Lower leg skin (tissue), 4 donors: ENCODE measurements around the gene PKD1. TPM values are rescaled to one million over a fixed set of nuclear protein-coding genes. Genes with fewer than 3 reads are reported as not detected.

ENCODE experiments used
- DNase-seq, 2 donors: peaks; one replicate each; pipeline ENCODE4 v3.0.0-alpha.2; 2019; ENCODE audit warnings: low spot score in 2 of 2
- H3K4me3 ChIP-seq: fragments of 200-600 bp; sonication (generic); 2 replicates; pipeline ENCODE4 v1.5.1; 2017; ENCODE audit warnings: mild to moderate bottlenecking, low read depth; ENCODE audit not compliant: poor library complexity, severe bottlenecking
- POLR2A ChIP-seq, 2 donors: fragments of 450-650 bp; IDR thresholded peaks; one replicate each; pipeline ENCODE4 v1.6.1; 2016 to 2017; ENCODE audit warnings: antibody characterized with exemption in 2 of 2, mild to moderate bottlenecking in 1 of 2, moderate library complexity in 1 of 2
- WGBS, 2 donors: methylation state at CpG; one replicate each; pipeline ENCODE4 v1.1.5; 2018; 5-methylcytosine and 5-hydroxymethylcytosine counted together
- intact Hi-C: fragments of 100-400 bp; cut with DNase I; formaldehyde crosslinking; loops from one replicate; pipeline ENCODE4 v1.15.0; 2023; ENCODE audit warnings: low total_unique reads
- total RNA-seq, 4 donors: library from RNA; depleted of rRNA; stranded (reverse); fragments of >200 nt; gene quantifications; one replicate each; pipeline ENCODE4 v1.1.0, GENCODE V29; 2016
- TF ChIP-seq, protein P1 (sequence below), 3 donors: fragments of 450-650 bp; IDR thresholded peaks; one replicate each; pipeline ENCODE4 v1.5.1; 2016; ENCODE audit warnings: antibody characterized with exemption in 3 of 3, mild to moderate bottlenecking in 3 of 3, moderate library complexity in 2 of 3

The PKD1 gene
- total RNA-seq, 4 donors from 2014 or later = 125 to 266 (median 192) TPM

DNA sequence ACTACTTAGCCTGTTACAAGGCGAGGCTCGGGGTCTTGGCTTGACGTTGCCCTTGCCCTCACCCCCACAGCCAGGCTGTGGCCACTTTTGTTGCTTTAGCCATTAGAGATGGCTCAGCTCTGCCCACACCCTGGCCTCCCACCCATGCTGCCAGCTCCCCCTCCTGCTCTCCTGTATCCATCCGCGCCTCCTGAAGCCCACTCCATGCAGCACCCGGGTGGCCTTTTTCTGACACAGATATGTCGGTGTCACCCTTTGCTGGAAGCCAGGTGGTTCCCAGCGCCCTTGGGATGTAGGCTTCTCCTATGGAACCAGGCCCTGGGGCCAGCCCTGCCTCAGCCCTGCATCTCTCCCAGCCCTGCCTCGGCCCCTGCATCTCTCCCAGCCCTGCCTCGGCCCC is 78.3 kb downstream of the PKD1 start:
- 93 to 95% methylated on average over 10 of the region's 10 CpGs for WGBS, 2 donors
- no peak overlapping the region for H3K4me3 ChIP-seq
- intact Hi-C loops = no loop called here
- DNase-seq = no peak
- no peak for TF ChIP-seq POLR2A (IDR thresholded peaks at IDR 0.05)
- TF ChIP-seq, protein P1, sequence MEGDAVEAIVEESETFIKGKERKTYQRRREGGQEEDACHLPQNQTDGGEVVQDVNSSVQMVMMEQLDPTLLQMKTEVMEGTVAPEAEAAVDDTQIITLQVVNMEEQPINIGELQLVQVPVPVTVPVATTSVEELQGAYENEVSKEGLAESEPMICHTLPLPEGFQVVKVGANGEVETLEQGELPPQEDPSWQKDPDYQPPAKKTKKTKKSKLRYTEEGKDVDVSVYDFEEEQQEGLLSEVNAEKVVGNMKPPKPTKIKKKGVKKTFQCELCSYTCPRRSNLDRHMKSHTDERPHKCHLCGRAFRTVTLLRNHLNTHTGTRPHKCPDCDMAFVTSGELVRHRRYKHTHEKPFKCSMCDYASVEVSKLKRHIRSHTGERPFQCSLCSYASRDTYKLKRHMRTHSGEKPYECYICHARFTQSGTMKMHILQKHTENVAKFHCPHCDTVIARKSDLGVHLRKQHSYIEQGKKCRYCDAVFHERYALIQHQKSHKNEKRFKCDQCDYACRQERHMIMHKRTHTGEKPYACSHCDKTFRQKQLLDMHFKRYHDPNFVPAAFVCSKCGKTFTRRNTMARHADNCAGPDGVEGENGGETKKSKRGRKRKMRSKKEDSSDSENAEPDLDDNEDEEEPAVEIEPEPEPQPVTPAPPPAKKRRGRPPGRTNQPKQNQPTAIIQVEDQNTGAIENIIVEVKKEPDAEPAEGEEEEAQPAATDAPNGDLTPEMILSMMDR (IDR thresholded peaks at IDR 0.05) = no peak

DNA sequence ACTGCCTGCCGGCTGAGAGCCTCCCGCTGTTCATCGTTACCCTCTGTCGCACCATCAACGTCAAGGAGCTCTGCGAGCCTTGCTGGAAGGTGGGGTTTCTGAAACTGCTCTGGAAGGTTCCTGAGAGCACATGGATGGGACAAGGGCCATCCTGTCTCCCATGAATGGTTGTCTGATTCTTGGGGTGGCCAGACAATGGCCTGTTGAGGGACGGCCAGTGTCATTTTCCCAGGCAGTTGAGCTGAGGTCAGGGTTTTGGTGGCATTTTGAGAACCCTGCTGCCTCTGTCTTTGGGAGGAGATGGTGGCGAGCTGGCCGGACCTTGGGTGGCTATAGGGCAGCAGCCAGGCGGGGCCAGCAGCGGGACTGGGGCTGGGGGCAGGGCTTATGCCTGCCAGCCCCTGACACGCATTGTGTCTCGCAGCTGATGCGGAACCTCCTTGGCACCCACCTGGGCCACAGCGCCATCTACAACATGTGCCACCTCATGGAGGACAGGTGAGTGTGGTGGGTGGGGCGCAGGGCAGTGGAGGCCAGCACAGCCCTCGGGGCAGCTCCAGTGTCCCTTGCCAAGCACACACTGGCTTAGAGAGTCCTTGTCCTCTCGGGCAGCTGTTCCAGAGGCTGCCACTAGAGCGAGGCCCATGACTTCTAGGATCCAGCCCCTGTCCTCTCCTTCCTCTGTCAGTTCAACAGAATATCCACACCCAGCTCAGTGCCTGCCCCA is 78.9 kb downstream of the PKD1 start:
- DNase-seq = no peak
- intact Hi-C loops = no loop called here
- WGBS, 2 donors = 89 to 91% methylated on average over 18 to 19 of the region's 19 CpGs
- TF ChIP-seq, protein P1 (IDR thresholded peaks at IDR 0.05) = no peak
- TF ChIP-seq POLR2A (IDR thresholded peaks at IDR 0.05) = no peak
- H3K4me3 ChIP-seq = no peak overlapping the region

DNA sequence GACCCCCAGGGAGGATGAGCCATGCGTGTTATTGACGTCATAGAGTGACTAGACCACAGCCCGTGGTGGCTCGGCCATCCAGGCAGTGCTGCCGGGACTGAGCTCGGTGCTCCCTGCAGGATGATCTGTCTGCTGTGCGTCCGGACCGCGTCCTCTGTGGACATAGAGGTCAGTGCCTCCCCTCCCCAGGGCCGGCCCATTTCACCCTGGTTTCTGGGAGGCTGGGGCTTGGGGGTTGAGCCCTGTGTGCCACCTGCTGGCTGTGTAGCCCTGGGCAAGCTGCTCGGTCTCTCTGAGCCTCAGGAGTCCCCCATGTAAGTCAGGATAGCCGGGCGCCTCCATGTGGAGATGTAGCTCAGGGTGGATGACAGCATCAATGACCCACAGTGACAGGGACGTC is 79.6 kb downstream of the PKD1 start:
- no peak overlapping the region for H3K4me3 ChIP-seq
- 78 to 79% methylated on average over 14 to 15 of the region's 15 CpGs for WGBS, 2 donors
- intact Hi-C loops = no loop called here
- no peak for DNase-seq
- TF ChIP-seq, protein P1 (IDR thresholded peaks at IDR 0.05) = no peak
- TF ChIP-seq POLR2A (IDR thresholded peaks at IDR 0.05) = no peak

DNA sequence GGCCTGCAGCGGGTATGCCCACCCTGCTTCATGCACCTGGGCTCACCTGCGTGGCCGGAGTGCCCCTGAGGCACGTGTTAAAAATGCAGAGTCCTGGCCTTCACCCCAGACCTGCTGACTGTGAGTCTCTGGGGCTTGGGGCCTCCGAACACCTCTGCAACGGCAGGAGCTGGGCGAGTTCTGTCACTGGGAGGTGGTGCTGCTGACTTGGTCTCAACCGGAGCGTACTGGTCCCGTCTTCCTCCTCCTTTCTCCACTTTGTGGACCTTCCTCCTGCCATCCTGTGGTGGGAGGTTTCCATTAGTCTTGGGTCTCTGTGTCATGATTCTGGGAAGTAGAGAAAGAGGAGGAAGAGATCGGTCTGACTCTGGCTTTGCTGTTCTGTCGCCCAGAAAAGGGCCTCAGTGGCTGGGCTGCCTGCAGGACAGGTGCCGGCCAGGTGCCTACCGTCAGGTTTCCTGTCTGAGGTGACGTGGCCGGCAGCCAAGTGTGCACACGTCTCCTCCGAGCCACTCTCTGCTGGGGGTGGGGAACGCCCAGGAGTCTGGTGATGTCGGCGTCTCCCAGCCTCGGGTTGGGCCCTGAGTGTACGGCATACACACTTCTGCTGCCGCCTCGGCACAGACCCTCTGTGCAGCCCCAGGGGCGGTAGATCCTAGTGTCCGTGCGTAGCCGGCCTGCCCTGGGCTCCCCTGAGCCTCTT is 81.0 kb downstream of the PKD1 start:
- no peak overlapping the region for H3K4me3 ChIP-seq
- WGBS, 2 donors = 88 to 89% methylated on average over 20 to 26 of the region's 29 CpGs
- intact Hi-C loops = no loop called here
- TF ChIP-seq POLR2A (IDR thresholded peaks at IDR 0.05) = no peak
- TF ChIP-seq, protein P1 (IDR thresholded peaks at IDR 0.05) = no peak
- DNase-seq = no peak

DNA sequence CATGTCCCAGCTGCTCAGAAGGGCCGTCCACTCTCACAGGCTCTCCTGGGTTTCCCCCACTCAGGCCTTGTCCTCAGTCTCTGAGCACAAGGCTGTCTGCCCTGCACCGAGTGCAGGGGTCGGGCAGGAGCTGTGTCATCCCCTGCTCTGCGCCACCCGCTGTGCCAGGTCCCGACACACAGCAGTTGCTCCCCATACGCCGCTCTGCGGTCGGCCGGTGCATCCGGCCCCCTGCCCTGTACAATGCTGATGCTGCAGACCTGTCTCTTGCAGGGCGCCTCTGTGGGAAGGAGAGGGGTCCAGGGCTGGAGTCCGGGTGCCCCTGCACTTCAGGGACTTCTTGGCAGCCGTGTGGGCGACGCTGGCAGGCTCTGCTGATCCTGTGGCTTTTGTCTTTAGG is 81.8 kb downstream of the PKD1 start:
- H3K4me3 ChIP-seq = no peak overlapping the region
- TF ChIP-seq, protein P1 (IDR thresholded peaks at IDR 0.05) = no peak
- no peak for TF ChIP-seq POLR2A (IDR thresholded peaks at IDR 0.05)
- WGBS, 2 donors = 93 to 95% methylated on average over 15 to 17 of the region's 17 CpGs
- no peak for DNase-seq
- intact Hi-C loops = no loop called here
